H1 (cell line): ENCODE data around the gene SEMA3G. TPM values are rescaled to one million over a fixed set of nuclear protein-coding genes. Genes with fewer than 3 reads are reported as not detected.

Source experiments
- polyA plus RNA-seq, 7 experiments: library from polyadenylated mRNA; depleted of rRNA in 3 of 7; stranded (reverse) in 5 of 7; unstranded in 2 of 7; fragments of >200 nt in 5 of 7; fragments of 200-250 nt in 2 of 7; gene quantifications; 1 replicate in 5 of 7; 2 replicates in 1 of 7; 4 replicates in 1 of 7; pipeline versions ENCODE4 v1.2.1 to v1.2.3, GENCODE V29; 2011 to 2013; ENCODE audit warnings: missing spikeins in 2 of 7, mixed read lengths in 2 of 7
- total RNA-seq: library from RNA; stranded (reverse); fragmentation: NEBNext Ultra II Directional; extraction: Animal tissue kit (Norgen Biotek cat#: 25700); gene quantifications from 2 replicates; pipeline ENCODE4 v1.2.1, GENCODE V29; 2021
- TF ChIP-seq, protein P1 (sequence below): IDR thresholded peaks from 2 replicates; pipeline ENCODE4 v1.6.1; 2012; ENCODE audit warnings: low read length, inconsistent platforms

SEMA3G gene
- total and polyA plus RNA-seq, 2 of the 8 experiments (the other 6 are each of a cell fraction or from before 2014, with no cell fraction given), result 0.95 to 1.5 TPM

DNA sequence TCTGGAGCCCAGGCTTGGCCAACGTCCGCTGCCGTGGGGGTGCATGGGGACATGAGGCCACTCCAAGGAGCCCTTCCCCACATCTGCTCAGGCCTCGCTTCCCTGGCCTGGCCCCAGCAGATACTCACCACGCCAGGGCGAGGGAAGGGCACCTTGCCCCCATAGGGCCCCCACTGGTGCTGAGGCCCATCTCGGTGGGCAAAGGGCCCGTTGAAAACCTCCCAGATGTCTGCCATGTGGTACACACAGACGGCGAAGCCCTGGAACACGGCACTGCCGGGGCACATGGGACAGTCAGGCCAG lies 4.7 kb downstream of the SEMA3G start (continued):
- TF ChIP-seq, protein P1, sequence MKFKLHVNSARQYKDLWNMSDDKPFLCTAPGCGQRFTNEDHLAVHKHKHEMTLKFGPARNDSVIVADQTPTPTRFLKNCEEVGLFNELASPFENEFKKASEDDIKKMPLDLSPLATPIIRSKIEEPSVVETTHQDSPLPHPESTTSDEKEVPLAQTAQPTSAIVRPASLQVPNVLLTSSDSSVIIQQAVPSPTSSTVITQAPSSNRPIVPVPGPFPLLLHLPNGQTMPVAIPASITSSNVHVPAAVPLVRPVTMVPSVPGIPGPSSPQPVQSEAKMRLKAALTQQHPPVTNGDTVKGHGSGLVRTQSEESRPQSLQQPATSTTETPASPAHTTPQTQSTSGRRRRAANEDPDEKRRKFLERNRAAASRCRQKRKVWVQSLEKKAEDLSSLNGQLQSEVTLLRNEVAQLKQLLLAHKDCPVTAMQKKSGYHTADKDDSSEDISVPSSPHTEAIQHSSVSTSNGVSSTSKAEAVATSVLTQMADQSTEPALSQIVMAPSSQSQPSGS, result no peak
